ENCODE measurements around the gene ANTXR2.

- TF ChIP-seq POLR2A (IDR thresholded peaks at IDR 0.05) (no peak), CTCF (IDR thresholded peaks at IDR 0.05) (no peak)
Measured at GRCh38 chr4:80009806-80010205, 63.2 kb downstream of the ANTXR2 start.

All from lower leg skin (tissue), 3 donors.